ENCODE results near the gene GYS2.
"Not testable (repeated sequence)": the region's sequence is repeated elsewhere in the genome, so short reads cannot be mapped to it uniquely, and the experiment has no call there.

The GYS2 gene

GRCh38 chr12:21585485-21585884 is 19.2 kb downstream of the GYS2 start:
- TF ChIP-seq, protein P1, sequence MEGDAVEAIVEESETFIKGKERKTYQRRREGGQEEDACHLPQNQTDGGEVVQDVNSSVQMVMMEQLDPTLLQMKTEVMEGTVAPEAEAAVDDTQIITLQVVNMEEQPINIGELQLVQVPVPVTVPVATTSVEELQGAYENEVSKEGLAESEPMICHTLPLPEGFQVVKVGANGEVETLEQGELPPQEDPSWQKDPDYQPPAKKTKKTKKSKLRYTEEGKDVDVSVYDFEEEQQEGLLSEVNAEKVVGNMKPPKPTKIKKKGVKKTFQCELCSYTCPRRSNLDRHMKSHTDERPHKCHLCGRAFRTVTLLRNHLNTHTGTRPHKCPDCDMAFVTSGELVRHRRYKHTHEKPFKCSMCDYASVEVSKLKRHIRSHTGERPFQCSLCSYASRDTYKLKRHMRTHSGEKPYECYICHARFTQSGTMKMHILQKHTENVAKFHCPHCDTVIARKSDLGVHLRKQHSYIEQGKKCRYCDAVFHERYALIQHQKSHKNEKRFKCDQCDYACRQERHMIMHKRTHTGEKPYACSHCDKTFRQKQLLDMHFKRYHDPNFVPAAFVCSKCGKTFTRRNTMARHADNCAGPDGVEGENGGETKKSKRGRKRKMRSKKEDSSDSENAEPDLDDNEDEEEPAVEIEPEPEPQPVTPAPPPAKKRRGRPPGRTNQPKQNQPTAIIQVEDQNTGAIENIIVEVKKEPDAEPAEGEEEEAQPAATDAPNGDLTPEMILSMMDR (IDR thresholded peaks at IDR 0.05; ENCODE audit: control insufficient read depth, extremely low read depth, insufficient read depth): no peak
- DNase-seq (ENCODE audit: low read depth): no peak
- no peak overlapping the region for H3K4me3 ChIP-seq (ENCODE audit: low read depth, low read length)

DNA sequence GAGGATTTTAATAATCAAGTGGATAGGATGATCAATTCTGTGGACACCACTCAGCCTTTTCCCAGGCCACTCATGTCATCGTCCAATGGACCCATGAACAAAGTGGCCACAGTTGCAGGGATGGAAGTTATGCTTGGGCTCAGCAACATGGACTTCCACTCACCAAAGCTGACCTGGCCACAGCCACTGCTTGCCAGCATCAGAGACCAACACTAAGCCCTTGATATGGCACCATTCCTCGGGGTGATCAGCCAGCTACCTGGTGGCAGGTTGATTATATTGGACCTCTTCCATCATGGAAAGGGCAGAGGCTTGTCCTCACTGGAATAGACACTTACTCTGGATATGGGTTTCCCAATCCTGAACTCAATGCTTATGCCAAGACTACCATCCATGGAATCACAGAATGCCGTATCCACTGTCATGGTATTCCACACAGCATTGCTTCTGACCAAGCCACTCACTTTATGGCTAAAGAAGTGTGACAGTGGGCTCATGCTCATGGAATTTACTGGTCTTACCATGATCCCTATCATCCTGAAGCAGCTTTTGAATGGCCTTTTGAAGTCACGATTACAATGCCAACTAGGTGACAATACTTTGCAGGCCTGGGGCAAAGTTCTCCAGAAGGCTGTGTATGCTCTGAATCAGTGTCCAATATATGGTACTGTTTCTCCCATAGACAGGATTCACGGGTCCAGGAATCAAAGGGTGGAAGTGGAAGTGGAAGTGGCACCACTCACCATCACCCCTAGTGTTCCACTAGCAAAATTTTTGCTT is 20.1 kb downstream of the GYS2 start:
- DNase-seq (ENCODE audit: low read depth); H3K4me3 ChIP-seq (ENCODE audit: low read depth, low read length): not testable (repeated sequence)

DNA sequence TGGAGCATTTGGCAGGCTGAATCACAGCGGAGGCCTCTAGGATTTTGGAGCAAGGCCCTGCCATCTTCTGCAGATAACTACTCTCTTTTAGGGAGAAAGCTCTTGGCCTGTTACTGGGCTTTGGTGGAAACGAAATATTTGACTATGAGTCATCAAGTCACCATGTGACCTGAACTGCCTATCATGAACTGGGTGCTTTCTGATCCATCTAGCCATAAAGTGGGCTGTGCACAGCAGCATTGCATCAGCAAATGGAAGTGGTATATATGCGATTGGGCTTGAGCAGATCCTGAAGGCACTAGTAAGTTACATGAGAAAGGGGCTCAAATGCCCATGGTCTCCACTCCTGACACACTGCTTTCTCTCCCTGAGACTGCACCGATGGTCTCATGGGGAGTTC is 21.1 kb downstream of the GYS2 start:
- DNase-seq (ENCODE audit: low read depth): no peak
- TF ChIP-seq, protein P1 (IDR thresholded peaks at IDR 0.05; ENCODE audit: control insufficient read depth, extremely low read depth, insufficient read depth): no peak

DNA sequence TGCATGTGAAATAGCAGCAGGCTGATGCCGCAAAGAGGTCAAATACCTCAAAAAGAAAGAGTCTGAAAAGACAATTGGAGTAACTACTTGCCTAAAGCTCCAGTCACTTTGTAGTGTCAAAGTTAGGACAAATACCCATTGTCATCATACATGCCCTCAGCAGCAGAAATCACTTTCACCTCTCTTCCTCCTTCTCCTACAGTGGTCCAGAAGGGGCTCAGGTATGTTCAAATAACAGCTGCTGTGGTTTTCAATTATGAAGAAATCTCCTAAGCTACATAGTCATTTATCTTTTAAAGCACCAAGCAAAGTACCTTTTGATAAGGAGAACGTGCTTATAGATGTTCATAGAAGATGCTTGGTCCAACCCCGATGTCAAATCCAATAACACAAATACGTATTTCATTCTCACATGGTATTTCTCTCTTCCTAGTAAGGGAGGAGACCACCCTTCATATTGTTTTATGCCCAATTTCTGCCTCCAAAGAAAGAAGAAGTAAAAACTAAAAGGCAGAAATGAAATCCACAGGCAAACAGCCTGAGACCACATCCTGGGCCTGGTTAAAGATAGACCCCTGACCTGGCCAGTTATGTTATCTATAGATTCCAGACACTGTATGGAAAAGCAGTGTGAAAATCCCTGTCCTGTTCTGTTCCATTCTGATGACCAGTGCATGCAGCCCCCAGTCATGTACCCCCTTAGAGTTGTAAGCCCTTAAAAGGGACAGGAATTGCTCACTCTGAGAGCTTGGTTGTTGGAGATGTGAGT is 23.7 kb downstream of the GYS2 start:
- no peak for DNase-seq (ENCODE audit: low read depth)
- TF ChIP-seq, protein P1 (IDR thresholded peaks at IDR 0.05; ENCODE audit: control insufficient read depth, extremely low read depth, insufficient read depth): no peak
- no peak overlapping the region for H3K4me3 ChIP-seq (ENCODE audit: low read depth, low read length)

More for the DNA sequence above, 21.1 kb downstream of the GYS2 start:
- no peak overlapping the region for H3K4me3 ChIP-seq (ENCODE audit: low read depth, low read length)

DNA sequence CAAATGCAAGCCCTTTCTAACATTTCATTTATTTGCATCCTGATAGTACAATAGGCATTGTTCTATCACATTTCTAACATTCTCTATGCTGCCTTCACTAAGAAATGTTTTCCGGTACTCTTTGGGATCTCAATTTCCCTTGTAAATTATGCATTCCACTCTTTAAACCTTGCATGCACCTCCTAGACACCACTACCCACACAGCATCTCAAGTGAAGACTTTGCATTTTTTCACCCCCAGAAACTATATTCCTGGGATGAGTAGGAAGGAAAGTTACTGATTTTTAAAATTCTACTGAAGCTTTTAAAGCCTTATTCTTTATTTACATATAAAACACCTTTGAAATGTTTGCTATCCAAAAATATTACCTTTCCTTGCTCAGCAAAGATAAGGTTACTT is 27.1 kb downstream of the GYS2 start:
- TF ChIP-seq, protein P1 (IDR thresholded peaks at IDR 0.05; ENCODE audit: control insufficient read depth, extremely low read depth, insufficient read depth): no peak
- DNase-seq (ENCODE audit: low read depth): no peak
- no peak overlapping the region for H3K4me3 ChIP-seq (ENCODE audit: low read depth, low read length)

GRCh38 chr12:21576431-21576830 is 28.2 kb downstream of the GYS2 start:
- DNase-seq (ENCODE audit: low read depth): no peak
- no peak overlapping the region for H3K4me3 ChIP-seq (ENCODE audit: low read depth, low read length)
- TF ChIP-seq, protein P1 (IDR thresholded peaks at IDR 0.05; ENCODE audit: control insufficient read depth, extremely low read depth, insufficient read depth): no peak

GRCh38 chr12:21573733-21574358 is 30.8 kb downstream of the GYS2 start:
- TF ChIP-seq, protein P1 (IDR thresholded peaks at IDR 0.05; ENCODE audit: control insufficient read depth, extremely low read depth, insufficient read depth): no peak
- no peak overlapping the region for H3K4me3 ChIP-seq (ENCODE audit: low read depth, low read length)
- DNase-seq (ENCODE audit: low read depth): no peak

Data from LNCaP clone FGC (cell line).